ENCODE measurements around the gene NMNAT2. TPM values are rescaled to one million over a fixed set of nuclear protein-coding genes. Genes with fewer than 3 reads are reported as not detected.

NMNAT2 gene
- total and polyA plus RNA-seq, 10 of the 15 experiments (the other 5 are each of a cell fraction or from before 2014, with no cell fraction given): 0.02 to 2.0 (median 0.60) TPM

GRCh38 chr1:183404476-183404875 is 13.7 kb downstream of the NMNAT2 start (continued):
- TF ChIP-seq, protein P1, sequence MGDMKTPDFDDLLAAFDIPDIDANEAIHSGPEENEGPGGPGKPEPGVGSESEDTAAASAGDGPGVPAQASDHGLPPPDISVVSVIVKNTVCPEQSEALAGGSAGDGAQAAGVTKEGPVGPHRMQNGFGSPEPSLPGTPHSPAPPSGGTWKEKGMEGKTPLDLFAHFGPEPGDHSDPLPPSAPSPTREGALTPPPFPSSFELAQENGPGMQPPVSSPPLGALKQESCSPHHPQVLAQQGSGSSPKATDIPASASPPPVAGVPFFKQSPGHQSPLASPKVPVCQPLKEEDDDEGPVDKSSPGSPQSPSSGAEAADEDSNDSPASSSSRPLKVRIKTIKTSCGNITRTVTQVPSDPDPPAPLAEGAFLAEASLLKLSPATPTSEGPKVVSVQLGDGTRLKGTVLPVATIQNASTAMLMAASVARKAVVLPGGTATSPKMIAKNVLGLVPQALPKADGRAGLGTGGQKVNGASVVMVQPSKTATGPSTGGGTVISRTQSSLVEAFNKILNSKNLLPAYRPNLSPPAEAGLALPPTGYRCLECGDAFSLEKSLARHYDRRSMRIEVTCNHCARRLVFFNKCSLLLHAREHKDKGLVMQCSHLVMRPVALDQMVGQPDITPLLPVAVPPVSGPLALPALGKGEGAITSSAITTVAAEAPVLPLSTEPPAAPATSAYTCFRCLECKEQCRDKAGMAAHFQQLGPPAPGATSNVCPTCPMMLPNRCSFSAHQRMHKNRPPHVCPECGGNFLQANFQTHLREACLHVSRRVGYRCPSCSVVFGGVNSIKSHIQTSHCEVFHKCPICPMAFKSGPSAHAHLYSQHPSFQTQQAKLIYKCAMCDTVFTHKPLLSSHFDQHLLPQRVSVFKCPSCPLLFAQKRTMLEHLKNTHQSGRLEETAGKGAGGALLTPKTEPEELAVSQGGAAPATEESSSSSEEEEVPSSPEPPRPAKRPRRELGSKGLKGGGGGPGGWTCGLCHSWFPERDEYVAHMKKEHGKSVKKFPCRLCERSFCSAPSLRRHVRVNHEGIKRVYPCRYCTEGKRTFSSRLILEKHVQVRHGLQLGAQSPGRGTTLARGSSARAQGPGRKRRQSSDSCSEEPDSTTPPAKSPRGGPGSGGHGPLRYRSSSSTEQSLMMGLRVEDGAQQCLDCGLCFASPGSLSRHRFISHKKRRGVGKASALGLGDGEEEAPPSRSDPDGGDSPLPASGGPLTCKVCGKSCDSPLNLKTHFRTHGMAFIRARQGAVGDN (IDR thresholded peaks at IDR 0.05): no peak
- TF ChIP-seq JUND (IDR thresholded peaks at IDR 0.05; ENCODE audit: low read depth, low read length): no peak
- TF ChIP-seq NR2F1 (conservative IDR thresholded peaks at IDR 0.05): no peak

GRCh38 chr1:183403498-183403897 is 14.7 kb downstream of the NMNAT2 start:
- no peak overlapping the region for H2AFZ ChIP-seq (ENCODE audit: control insufficient read depth, low read depth, low read length)
- no peaks in the 10 kb centered on the region for H3K36me3 ChIP-seq (ENCODE audit: control insufficient read depth in 2 of 2, insufficient read depth in 2 of 2, low read length in 1 of 2)
- no peaks in the 10 kb centered on the region for H3K4me1 ChIP-seq (ENCODE audit: control insufficient read depth, insufficient read depth, low read length)
- RAD21 ChIA-PET (ENCODE audit: unreplicated experiment): no interaction called here
- no peaks in the 10 kb centered on the region for H3K9me3 ChIP-seq (replicated peaks; ENCODE audit: control insufficient read depth, insufficient read depth, low read length)
- H3K4me3 ChIP-seq: no peak overlapping the region
- H4K20me1 ChIP-seq (ENCODE audit: control insufficient read depth, insufficient read depth): no peaks in the 10 kb centered on the region
- H3K27ac ChIP-seq (ENCODE audit: control insufficient read depth, insufficient read depth): no peak overlapping the region
- no peaks in the 10 kb centered on the region for H3K79me2 ChIP-seq (ENCODE audit: control insufficient read depth, insufficient read depth, low read length)
- no peak for FAIRE-seq
- BruUV-seq (replicated peaks): no TSS peak
- SMC1A ChIA-PET (ENCODE audit: uncharacterized antibody, unreplicated experiment): no interaction called here
- intact Hi-C loops (cut with micrococcal nuclease; ENCODE audit: unreplicated experiment) (no loop called here), in situ Hi-C loops (cut with MboI) (no loop called here)
- H3K27me3 ChIP-seq (replicated peaks in 1 of 2; ENCODE audit: control insufficient read depth in 2 of 2, insufficient read depth in 2 of 2, low read length in 1 of 2): no peaks in the 10 kb centered on the region; a peak in 1 of 4 replicates
- CTCF ChIA-PET: interaction anchor here (0.8 kb wide), 1 partner anchor 85 kb away, joined by 3 read pairs; no protein-coding TSS in a partner anchor
- ATAC-seq: no peak
- no peak overlapping the region for H3K9ac ChIP-seq (ENCODE audit: control insufficient read depth, insufficient read depth, low read length)
- 11% methylated on average over 3 of the region's 3 CpGs for WGBS (ENCODE audit: insufficient coverage, insufficient replicate concordance, low lambda C conversion rate, missing lambda C conversion rate)
- POLR2A ChIA-PET: no interaction called here
- no peak overlapping the region for H3K4me2 ChIP-seq (ENCODE audit: control insufficient read depth, insufficient read depth)
- no peak for DNase-seq (ENCODE audit: low read depth, low spot score)
- TF ChIP-seq RB1 (IDR thresholded peaks at IDR 0.05; ENCODE audit: borderline replicate concordance) (no peak), CBX3 (IDR thresholded peaks at IDR 0.05; ENCODE audit: borderline replicate concordance, low read depth) (no peak), BCL3 (IDR thresholded peaks at IDR 0.05; ENCODE audit: borderline replicate concordance, insufficient read depth, low read depth, low read length, poor library complexity, severe bottlenecking) (no peak), HDGF (IDR thresholded peaks at IDR 0.05) (no peak), MLLT1 (IDR thresholded peaks at IDR 0.05) (no peak), ASH2L (IDR thresholded peaks at IDR 0.05; ENCODE audit: borderline replicate concordance, low read depth) (no peak), ELK1 (IDR thresholded peaks at IDR 0.05; ENCODE audit: low read depth, low read length) (no peak), ATF3 (IDR thresholded peaks at IDR 0.05; ENCODE audit: borderline replicate concordance, extremely low read depth, low read depth, low read length) (no peak), CHD1 (IDR thresholded peaks at IDR 0.05; ENCODE audit: low read depth, low read length) (no peak)

All from GM12878 (cell line).